T-helper 1 cell (primary cell): ENCODE results near the gene LGALS7.
"Not testable (repeated sequence)": the region's sequence is repeated elsewhere in the genome, so short reads cannot be mapped to it uniquely, and the experiment has no call there.

Experiments
- DNase-seq, 5 donors: peaks; one replicate each; pipeline ENCODE4 v3.0.0-alpha.2; 2012 to 2020

Gene LGALS7

DNA sequence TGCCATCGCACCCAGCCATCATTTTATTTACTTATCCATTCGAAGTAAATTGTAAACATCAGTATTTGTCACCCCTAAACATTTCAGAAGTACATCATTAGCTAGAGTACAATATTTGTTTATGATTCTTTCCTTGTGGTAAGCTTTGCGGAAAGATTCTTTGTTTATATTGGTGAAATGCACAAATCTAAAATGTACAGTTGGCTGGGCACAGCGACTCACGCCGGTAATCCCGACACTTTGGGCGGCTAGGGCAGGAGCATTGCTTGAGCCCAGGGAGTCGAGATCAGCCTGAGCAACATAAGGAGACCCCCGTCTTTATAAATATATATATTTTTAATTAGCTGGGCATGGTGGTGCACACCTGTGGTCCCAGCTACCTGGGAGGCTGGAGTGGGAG lies 25.8 kb upstream of the LGALS7 start:
- no peak for DNase-seq

DNA sequence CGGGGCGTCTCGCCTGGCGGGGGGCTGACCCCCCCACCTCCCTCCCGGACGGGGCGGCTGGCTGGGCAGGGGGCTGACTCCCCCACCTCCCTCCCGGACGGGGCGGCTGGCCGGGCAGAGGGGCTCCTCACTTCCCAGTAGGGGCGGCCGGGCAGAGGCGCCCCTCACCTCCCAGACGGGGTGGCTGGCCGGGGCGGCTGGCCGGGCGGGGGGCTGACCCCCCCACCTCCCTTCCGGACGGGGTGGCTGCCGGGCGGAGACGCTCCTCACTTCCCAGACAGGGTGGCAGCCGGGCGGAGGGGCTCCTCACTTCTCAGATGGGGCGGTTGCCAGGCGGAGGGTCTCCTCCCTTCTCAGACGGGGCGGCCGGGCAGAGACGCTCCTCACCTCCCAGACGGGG lies 24.5 kb upstream of the LGALS7 start:
- DNase-seq = not testable (repeated sequence)

DNA sequence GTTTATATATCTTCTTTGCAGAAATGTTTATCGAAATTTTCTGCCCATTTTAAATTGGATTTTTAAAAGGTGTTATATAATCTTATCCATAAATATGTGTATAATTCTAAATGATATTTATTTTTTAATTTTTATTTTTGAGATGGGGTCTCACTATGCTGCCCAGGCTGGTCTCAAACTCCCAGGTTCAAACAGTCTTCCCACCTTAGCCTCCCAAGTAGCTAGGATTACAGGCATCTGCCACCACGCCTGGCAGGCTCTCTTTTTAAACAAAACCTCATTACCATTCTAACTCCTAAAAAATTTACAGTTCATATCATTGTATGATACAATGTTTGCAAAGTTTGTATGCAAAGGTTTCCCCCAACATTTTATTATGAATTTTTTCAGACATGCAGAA lies 22.8 kb upstream of the LGALS7 start:
- DNase-seq = no peak

DNA sequence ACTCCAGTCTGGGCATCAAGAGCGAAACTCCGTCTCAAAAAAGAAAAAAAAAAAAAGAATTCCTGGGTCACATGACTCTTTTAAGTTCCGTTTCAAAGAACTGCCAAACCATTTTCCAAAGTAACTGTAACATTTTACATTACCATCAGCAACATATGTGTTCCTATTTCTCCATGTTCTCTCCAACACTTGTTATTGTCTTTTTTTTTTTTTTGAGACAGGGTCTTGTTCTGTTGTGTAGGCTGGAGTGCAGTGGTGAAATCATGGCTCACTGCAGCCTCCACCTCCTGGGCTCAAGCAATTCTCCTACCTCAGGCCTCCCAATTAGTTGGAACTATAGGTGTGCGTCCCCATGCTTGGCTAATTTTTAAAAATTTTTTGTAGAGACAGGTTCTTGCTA lies 22.2 kb upstream of the LGALS7 start:
- DNase-seq = no peak

DNA sequence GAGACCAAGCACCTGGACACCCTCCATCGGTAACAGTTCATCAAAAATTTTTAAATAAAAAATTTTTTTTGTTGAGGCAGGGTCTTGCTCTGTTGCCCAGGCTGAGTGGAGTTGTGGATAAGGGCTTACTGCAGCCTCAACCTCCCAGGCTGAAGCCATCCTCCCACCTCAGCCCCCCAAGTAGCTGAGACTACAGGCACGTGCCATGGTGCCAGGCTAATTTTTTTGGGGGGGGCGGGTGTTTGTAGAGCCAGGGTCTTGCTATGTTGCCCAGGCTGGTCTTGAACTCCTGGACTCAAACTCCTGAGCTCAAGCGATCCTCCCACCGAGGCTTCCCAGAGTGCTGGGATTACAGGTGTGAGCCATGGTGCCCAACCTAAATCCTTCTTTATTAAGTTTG lies 20.4 kb upstream of the LGALS7 start:
- no peak for DNase-seq

DNA sequence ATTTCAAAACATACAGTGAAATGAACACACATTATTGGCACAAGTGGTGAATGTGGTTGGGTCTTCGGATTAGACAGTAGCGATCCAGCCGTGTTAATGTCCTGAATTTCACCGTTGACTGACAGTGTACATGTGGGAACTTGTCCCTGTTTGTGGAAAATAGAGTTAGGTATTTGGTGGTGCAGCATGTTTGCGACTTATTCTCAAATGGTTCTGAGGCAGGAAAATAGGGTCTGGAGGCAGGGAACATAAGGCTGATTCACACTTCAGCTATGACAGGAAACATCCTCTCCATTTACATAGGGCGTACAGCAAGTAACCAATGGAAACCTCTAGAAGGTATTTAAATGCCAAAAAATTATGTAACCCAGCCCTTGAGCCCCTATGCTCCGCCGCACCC lies 19.9 kb upstream of the LGALS7 start:
- no peak for DNase-seq

DNA sequence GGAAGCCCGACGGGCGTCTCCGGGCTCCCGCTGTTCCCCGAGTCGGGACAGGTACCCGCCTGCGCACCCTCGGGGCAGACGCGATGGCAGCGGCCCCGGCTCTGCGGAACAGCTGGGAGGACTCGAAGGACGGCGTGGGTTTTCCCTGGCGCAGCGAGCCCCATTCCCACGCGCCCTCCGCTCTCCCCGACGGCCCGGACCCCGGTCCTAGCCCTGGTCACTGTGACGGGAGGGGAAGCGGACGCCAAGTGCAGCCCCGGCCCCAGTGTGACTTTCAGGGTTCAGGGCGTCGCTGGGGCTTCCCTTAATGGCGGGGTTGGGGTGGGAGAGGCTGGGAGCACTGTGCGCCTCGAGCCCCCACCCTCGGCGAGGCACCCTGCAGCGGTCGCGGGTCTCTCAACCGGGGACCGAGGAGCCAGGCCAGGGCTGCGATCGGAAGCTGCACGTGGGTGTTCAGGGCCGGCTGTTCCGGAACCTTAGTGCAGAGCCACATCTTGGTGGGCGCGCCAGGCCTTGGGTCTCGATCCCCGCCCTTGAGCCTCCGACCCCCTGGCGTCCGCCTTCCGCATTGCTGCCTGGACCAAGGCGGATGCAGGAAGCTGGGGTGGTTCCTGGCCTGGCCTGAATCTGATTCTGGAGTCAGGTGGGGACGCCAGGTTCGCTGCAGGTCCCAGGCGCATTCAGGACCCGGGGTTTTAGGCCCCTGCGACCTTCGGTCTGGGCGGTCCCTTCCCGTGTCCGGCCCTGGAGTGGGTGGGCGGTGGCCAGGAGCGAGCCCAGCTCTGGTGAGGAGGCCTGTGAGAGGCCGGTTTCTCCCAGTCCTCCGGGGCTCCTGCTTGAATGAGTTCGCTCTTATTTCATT lies 19.2 kb upstream of the LGALS7 start:
- DNase-seq = peak in 2 of 5 donors; percentile 10 to 29

DNA sequence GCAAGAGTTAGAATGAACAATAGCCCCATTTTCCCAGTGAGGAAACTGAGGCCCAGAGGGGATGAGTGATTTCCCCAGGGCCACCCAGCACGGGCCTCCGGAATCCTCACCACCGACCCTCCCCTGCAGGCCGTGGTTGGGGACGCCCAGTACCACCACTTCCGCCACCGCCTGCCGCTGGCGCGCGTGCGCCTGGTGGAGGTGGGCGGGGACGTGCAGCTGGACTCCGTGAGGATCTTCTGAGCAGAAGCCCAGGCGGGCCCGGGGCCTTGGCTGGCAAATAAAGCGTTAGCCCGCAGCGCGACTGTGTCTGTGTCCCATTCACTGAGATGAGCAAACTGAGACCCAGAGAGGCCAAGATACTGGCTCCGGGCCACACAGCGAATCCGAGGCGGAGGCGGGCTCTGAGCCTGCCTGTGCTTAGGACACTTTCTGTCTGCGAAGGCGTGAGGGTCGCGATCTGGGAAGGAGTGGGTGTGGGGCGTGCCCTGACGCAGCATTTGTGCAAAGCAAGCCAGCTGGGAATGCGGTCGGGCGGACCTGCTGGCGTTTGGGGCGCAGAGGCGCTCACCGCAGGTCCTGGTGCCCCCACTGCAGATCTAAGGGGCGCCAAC lies 18.2 kb upstream of the LGALS7 start:
- DNase-seq = not testable (repeated sequence)

DNA sequence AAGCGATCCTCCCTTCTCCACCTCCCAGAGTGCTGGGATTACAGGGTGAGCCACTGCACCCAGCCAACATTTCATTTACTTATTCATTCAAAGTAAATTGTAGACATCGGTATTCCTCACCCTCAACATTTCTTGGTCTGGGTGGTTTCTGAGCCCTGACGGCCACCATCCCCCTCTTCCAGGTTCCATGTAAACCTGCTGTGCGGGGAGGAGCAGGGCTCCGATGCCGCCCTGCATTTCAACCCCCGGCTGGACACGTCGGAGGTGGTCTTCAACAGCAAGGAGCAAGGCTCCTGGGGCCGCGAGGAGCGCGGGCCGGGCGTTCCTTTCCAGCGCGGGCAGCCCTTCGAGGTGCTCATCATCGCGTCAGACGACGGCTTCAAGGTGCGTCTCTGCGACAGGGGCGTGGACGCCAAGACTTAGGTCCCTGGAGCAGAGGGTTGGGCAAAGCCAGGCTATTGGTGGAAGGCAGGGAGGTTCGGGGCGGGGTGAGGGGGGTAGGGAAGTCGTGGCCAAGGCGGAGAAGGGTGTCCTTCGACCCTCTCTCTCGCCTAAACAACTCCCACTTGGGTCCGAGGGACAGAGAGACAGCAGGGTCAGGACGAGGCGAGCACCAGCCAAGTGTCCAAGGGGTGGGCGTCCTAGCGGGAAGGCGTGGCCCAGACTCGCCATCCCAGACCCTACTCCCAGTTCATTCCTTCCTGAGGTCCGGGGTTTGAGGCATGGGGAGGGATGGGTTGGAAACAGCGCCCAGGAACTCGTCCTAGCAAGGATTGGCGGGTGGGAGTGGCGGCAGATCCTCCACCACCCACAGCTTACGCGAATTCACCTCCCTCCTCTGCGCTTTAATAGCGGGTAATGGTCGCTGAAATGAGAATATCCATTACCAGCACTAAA lies 17.4 kb upstream of the LGALS7 start:
- not testable (repeated sequence) for DNase-seq

DNA sequence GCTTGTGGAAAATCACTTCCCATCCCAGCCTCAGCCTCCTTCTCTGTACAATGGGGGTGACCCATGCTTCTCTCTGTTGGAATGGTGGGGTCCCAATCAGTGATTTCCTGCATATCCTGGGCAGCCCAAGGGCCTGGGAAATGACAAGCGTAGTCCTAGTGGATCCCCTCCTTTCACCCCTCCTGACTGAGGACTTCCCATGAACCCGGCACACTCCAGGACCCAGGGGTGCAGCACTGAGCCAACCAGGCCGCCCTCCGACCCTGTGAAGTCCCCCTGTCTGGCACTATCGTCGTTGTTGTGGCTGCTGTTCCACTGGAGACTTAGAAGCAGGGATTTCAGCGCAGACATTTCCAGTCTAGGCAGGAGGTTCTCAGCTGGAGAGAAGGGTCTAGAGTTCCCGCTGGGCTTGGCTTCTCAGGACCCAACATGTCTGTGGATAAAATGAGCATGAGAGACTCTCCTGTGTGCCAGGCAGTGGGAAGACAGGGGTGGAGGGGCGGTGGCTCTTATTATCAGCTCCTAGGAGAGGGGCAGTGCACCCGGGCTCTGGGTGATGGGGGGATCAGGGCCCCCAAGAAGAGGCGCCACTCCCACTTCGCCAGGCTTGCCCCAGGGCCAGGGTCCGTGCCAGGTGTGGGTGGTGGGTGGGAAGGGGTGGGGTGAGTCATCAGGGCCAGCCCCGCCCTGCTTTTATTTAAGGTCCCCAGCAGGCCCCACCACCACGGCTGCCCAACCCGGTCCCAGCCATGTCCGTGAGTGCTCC lies 15.3 kb upstream of the LGALS7 start, which contains the start of gene LGALS7B:
TSS of gene LGALS7B (plus strand) at position 723 of the 766 bp plus-strand sequence. CDS start at position 750, 27 bp downstream.
- DNase-seq = no peak

DNA sequence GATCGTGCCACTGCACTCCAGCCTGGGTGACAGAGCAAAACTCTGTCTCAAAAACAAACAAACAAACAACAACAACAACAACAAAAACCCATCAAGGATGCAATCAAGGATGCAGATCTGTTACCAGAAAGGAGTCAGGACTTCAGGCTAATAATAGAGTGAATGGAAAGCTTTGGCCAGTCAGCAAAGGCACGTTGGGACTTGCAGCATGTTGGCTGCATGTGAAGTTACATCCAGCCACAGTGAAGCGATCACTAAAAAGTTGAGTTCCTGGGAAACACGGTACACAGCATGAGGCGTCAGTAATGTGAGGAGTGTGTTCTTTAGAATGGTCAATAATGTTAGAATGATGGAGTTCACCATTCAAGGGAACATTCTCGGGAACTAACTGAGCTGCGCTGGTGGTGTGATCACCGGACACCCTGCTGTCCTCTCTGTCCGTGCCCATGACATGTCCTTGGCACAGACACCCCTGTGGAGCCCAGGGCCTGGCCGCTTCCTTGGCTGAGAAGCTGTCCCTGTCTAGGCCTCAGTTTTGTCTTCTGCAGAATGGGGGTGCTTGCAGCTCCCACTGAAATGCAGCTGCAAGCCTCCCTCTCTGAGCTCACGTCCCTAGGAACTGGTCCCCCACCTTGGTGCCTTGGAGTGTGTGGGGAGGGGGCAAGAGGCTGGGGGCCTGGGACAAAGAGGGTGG lies 13.4 kb upstream of the LGALS7 start:
- no peak for DNase-seq

DNA sequence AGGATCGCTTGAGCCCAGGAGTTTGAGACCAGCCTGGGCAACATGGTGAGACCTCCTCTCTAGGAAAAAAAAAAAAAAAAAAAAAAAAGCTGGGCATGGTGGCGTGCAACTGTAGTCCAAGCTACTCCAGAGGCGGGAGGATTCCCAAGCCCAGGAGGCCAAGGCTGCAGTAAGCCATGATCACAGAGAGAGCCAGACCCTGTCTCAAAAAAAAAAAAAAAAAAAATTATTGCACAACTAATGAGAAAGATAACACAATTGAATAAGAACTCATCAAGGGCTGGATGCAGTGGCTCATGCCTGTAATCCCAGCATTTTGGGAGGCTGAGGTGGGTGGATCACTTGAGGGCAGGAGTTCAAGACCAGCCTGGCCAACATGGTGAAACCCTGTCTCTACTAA lies 12.7 kb upstream of the LGALS7 start:
- DNase-seq = not testable (repeated sequence)

DNA sequence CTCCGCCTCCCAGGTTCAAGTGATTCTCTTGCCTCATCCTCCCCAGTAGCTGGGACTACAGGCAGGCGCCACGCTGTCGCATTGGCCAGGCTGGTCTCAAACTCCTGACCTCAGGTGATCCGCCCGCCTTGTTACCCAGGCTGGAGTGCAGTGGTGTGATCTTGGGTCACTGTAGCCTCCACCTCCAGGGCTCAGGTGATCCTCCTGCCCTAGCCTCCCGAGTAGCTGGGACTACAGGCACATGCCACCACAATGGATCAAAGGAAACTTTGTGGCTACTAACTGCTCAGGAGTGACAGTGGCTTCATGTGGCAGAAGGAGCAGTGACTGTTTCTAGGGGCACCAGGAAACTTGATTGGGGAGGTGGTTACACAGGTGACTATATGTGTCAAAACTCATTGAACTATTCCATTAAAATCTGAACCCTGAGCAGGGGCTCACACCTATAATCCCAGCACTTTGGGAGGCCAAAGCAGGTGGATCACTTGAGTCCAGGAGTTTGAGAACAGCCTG lies 11.9 kb upstream of the LGALS7 start:
- no peak for DNase-seq

DNA sequence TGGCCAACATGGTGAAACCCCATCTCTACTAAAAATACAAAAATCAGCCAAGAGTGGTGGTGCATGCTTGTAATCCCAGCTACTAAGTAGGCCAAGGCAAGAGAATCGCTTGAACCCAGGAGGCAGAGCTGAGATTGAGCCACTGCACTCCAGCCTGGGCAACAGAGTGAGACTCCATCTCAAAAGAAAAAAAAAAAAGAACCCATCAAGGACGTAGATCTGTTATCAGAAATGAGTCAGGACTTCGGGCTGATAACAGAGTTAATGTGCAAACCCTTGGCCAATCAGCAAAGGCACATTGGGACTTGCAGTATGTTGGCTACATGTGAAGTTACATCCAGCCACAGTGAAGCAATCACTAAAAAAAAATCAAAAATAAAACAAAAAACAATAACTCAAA lies 10.9 kb upstream of the LGALS7 start:
- DNase-seq = no peak

DNA sequence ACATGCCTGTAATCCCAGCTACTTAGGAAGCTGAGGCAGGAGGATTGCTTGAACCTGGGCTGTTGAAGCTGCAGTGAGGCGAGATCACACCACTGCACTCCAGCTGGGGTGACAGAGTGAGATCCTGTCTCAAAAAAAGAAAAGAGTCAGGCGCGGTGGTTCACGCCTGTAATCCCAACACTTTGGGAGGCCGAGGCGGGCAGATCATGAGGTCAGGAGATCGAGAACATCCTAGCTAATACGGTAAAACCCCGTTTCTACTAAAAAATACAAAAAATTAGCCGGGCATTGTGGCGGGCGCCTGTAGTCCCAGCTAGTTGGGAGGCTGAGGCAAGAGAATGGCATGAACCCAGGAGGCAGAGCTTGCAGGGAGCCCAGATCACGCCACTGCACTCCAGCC lies 8.9 kb upstream of the LGALS7 start:
- DNase-seq = not testable (repeated sequence)

DNA sequence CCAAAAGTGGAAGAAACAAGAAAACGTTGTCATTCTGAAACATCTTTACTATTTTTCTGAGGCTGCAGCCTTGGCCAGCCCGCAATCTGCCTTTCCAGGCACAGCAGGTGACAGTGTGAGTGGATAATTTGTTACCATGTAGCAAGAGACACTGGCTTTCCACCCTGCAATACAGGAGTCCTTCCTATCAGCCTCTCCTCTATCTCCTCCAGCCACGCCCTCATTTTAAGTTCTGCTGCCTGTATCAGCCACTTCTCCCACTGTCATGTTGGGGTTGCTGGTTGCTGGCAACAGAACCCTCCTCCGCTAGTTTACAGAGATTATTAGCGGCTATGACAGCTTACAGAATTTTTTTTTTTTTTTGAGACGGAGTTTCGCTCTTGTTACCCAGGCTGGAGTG lies 7.7 kb upstream of the LGALS7 start:
- no peak for DNase-seq

DNA sequence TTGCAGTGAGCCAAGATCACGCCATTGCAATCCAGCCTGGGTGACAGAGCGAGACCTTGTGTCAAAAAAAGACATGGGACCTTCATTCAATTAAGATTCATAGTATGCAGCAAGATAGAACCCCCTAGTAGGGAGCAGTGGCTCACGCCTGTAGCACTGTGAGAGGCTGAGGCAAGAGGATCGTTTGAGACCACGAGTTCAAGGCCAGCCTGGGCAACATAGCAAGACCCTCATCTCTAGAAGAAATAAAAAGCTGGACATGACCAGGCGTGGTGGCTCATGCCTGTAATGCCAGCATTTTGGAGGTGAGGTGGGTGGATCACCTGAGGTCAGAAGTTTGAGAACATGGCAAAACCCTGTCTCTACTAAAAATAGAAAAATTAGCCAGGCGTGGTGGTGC lies 7.1 kb upstream of the LGALS7 start:
- no peak for DNase-seq

DNA sequence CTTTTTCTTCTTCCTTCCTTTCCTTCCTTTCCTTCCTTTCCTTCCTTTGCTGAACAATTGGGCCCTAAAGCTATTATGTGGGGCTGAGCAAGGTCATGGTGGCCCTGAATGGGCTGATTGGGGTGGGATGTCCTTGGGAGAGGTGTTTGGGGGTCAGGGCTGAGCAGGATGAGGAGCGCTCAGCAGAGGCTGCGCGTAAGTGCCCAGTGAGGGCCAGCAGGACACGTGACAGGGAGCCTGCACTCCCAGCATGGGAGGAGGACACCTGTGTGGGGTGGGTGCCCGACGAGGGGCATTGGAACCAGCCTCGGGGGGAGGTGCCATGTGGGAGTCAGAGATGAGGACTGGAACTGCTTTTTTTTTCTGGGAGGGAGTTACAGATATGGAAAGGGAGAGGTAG lies 5.4 kb upstream of the LGALS7 start:
- DNase-seq = no peak

DNA sequence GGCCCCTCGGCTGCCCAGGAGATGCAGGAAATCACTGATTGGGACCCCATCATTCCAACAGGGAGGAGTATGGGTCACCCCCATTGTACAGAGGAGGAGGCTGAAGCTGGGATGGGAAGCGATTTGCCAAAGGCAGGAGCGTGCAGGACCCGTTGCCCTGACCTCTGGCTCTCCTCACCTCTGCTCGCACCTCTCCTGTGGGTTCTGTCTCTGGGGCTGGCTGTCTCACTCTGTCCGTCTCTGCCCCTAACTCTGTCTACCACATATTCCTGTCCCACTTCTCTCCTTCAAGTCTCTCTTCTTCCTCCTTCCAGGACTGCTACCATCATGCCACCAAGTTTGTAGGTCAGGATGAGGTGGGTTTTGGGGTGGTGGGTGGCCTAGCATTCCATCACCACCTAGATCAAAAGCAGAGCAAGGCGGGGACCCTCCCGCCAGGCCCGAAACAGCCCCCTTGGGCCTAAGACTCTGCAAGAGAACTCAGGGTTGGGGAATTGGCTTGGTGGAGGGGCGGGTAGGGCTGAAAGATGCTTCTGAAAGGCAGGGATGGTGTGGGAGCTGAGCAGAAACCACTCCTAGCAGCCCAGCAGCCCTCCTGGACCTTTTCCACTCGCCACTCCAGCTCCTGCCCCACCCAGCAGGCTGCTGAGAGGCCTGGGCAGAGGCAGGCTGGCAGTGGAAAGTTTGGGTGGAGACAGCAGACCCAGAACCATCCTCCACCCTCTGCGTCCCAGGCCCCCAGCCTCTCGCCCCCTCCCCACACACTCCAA lies 1.0 kb upstream of the LGALS7 start:
- DNase-seq = no peak

DNA sequence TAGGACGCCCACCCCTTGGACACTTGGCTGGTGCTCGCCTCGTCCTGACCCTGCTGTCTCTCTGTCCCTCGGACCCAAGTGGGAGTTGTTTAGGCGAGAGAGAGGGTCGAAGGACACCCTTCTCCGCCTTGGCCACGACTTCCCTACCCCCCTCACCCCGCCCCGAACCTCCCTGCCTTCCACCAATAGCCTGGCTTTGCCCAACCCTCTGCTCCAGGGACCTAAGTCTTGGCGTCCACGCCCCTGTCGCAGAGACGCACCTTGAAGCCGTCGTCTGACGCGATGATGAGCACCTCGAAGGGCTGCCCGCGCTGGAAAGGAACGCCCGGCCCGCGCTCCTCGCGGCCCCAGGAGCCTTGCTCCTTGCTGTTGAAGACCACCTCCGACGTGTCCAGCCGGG lies 1.7 kb downstream of the LGALS7 start:
- DNase-seq = not testable (repeated sequence)

DNA sequence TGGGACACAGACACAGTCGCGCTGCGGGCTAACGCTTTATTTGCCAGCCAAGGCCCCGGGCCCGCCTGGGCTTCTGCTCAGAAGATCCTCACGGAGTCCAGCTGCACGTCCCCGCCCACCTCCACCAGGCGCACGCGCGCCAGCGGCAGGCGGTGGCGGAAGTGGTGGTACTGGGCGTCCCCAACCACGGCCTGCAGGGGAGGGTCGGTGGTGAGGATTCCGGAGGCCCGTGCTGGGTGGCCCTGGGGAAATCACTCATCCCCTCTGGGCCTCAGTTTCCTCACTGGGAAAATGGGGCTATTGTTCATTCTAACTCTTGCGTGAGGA lies 2.4 kb downstream of the LGALS7 start:
- not testable (repeated sequence) for DNase-seq
